ENCODE results near the gene RABGEF1.
"Not testable (repeated sequence)": the region's sequence is repeated elsewhere in the genome, so short reads cannot be mapped to it uniquely, and the experiment has no call there.

GRCh38 chr7:66816658-66817057 lies 76.1 kb downstream of the RABGEF1 start:
- not testable (repeated sequence) for TF ChIP-seq POLR2A, POLR2AphosphoS5, CTCF (IDR thresholded peaks at IDR 0.05)
